ENCODE data around the gene CXCL12. TPM values are rescaled to one million over a fixed set of nuclear protein-coding genes. Genes with fewer than 3 reads are reported as not detected.

The CXCL12 gene
- total RNA-seq, 1 experiment from 2014 or later, result 0.47 TPM

DNA sequence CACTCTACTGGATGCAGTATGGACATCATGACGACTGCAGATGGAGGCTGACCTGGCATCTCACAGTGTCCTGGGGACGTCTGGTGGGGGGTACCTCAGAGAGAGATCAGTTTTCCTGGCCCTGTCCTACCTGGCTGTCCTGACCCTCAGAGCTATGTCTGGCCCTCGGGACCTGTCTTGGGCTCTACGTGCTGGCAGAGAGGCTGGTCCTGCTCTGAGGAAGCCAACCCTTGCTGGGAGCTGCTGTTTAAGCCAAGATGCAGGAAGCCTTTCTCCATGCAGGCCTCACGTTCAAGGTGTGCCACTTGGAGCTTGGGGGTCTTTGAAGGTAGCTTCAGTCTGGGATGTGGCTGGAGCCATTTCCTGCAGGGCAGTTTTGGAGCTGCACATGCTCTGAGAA lies 42.1 kb upstream of the CXCL12 start:
- Histone ChIP-seq H3K27me3 (ENCODE audit: insufficient read depth, low read length) (peaks cover 4% of the 10 kb centered on the region; the same call in 1 of the 2 replicates), H3K27ac (ENCODE audit: low read depth, low read length) (no peak overlapping the region), H3K4me2 (ENCODE audit: low read length) (no peak overlapping the region), H3K9ac (ENCODE audit: low read length) (no peak overlapping the region), H3K9me2 (ENCODE audit: insufficient read depth) (no peaks in the 10 kb centered on the region), H3K9me3 (ENCODE audit: control insufficient read depth in 1 of 2, insufficient read depth in 1 of 2, low read depth in 1 of 2, low read length in 2 of 2) (no peaks in the 10 kb centered on the region), H3K4me1 (ENCODE audit: control insufficient read depth in 1 of 2, insufficient read depth in 2 of 2, low read length in 2 of 2) (no peaks in the 10 kb centered on the region), H3K4me3 (replicated peaks in 1 of 2; ENCODE audit: low read depth in 1 of 2, low read length in 2 of 2) (no peak overlapping the region), H2AFZ (ENCODE audit: low read depth, low read length, poor library complexity, severe bottlenecking) (no peak overlapping the region), H4K20me1 (ENCODE audit: insufficient read depth) (no peaks in the 10 kb centered on the region), H3K79me2 (ENCODE audit: insufficient read depth, low read length) (no peaks in the 10 kb centered on the region), H3K36me3 (ENCODE audit: control insufficient read depth in 1 of 2, insufficient read depth in 2 of 2, low read length in 2 of 2) (no peaks in the 10 kb centered on the region)
- ATAC-seq (no peak), DNase-seq (ENCODE audit: low read depth, low spot score) (no peak)
- RAD21 ChIA-PET (ENCODE audit: low non-redundant PET in 1 of 2, low total read pairs in 2 of 2, uncharacterized antibody in 2 of 2, unreplicated experiment in 2 of 2), result no interaction called here
- POLR2A ChIA-PET, result no interaction called here
- TF ChIP-seq, protein P1, sequence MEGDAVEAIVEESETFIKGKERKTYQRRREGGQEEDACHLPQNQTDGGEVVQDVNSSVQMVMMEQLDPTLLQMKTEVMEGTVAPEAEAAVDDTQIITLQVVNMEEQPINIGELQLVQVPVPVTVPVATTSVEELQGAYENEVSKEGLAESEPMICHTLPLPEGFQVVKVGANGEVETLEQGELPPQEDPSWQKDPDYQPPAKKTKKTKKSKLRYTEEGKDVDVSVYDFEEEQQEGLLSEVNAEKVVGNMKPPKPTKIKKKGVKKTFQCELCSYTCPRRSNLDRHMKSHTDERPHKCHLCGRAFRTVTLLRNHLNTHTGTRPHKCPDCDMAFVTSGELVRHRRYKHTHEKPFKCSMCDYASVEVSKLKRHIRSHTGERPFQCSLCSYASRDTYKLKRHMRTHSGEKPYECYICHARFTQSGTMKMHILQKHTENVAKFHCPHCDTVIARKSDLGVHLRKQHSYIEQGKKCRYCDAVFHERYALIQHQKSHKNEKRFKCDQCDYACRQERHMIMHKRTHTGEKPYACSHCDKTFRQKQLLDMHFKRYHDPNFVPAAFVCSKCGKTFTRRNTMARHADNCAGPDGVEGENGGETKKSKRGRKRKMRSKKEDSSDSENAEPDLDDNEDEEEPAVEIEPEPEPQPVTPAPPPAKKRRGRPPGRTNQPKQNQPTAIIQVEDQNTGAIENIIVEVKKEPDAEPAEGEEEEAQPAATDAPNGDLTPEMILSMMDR (IDR thresholded peaks at IDR 0.05 in 2 of 3, conservative IDR thresholded peaks at IDR 0.05 in 1 of 3; ENCODE audit: borderline replicate concordance in 1 of 3, insufficient read depth in 1 of 3, low read depth in 2 of 3, low read length in 2 of 3), result no peak
- no peak for TF ChIP-seq SRF (IDR thresholded peaks at IDR 0.05; ENCODE audit: low read depth)
- CTCF ChIA-PET, result no interaction called here
- no TSS peak for BruUV-seq (replicated peaks)
- intact Hi-C loops (cut with micrococcal nuclease), result no loop called here

DNA sequence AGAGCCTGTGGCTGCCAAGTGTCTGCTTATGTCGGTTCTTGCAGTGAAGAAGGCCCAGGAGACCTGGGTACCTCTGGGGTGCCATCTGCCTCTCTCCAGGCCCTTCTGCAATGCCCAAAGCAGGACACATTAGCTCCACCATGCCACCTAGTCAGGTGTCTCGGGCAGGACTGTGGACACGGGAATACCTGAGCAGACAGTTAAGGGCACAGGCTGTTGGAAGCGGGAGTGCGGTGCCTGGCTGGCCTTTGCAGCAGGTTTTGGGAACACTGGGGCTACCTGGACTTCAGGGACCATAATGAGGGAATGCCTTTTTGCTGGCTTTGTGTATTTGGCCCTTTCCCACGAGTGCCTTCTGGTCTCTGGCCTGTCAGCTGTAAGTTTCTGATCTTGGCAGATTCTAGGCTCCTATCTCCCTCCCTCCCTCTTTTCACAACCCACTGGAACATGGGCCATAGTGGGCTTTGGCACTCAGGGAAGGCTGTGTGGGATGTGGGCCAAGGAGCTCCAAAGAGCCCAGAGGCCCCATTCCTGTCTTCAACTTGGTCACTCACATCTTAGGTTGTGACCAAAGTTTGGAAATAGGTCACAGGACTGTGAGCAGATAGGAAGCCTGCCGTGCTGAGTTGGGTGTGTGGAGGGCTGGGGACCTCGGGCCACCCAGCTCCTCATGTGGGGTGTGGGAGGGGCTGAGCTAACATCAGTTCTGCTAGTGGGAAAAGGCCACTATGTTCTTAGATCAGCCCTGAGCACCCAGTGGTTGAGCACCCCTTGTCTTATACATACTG lies 41.5 kb upstream of the CXCL12 start:
- Histone ChIP-seq H3K27ac (ENCODE audit: low read depth, low read length) (no peak overlapping the region), H4K20me1 (ENCODE audit: insufficient read depth) (no peaks in the 10 kb centered on the region), H3K9me3 (ENCODE audit: control insufficient read depth in 1 of 2, insufficient read depth in 1 of 2, low read depth in 1 of 2, low read length in 2 of 2) (no peaks in the 10 kb centered on the region), H3K36me3 (ENCODE audit: control insufficient read depth in 1 of 2, insufficient read depth in 2 of 2, low read length in 2 of 2) (no peaks in the 10 kb centered on the region), H3K79me2 (ENCODE audit: insufficient read depth, low read length) (no peaks in the 10 kb centered on the region), H3K4me1 (ENCODE audit: control insufficient read depth in 1 of 2, insufficient read depth in 2 of 2, low read length in 2 of 2) (no peaks in the 10 kb centered on the region), H3K27me3 (ENCODE audit: insufficient read depth, low read length) (peaks cover 5% of the 10 kb centered on the region; the same call in 1 of the 2 replicates), H3K9me2 (ENCODE audit: insufficient read depth) (no peaks in the 10 kb centered on the region), H3K4me2 (ENCODE audit: low read length) (no peak overlapping the region), H3K4me3 (replicated peaks in 1 of 2; ENCODE audit: low read depth in 1 of 2, low read length in 2 of 2) (no peak overlapping the region), H3K9ac (ENCODE audit: low read length) (no peak overlapping the region), H2AFZ (ENCODE audit: low read depth, low read length, poor library complexity, severe bottlenecking) (no peak overlapping the region)
- no TSS peak for BruUV-seq (replicated peaks)
- no peak for DNase-seq (ENCODE audit: low read depth, low spot score)
- CTCF ChIA-PET, result no interaction called here
- intact Hi-C loops (cut with micrococcal nuclease), result no loop called here
- RAD21 ChIA-PET (ENCODE audit: low non-redundant PET in 1 of 2, low total read pairs in 2 of 2, uncharacterized antibody in 2 of 2, unreplicated experiment in 2 of 2), result no interaction called here
- ATAC-seq, result no peak
- POLR2A ChIA-PET, result no interaction called here
- TF ChIP-seq POLR2A (IDR thresholded peaks at IDR 0.05; ENCODE audit: borderline replicate concordance, extremely low read depth, insufficient read depth, insufficient read length) (no peak), SIN3A (IDR thresholded peaks at IDR 0.05; ENCODE audit: low read depth) (no peak), SRF (IDR thresholded peaks at IDR 0.05; ENCODE audit: low read depth) (no peak), RAD21 (IDR thresholded peaks at IDR 0.05; ENCODE audit: low read depth) (no peak), ZNF274 (IDR thresholded peaks at IDR 0.05; ENCODE audit: low read depth, low read length) (no peak), POLR2AphosphoS5 (IDR thresholded peaks at IDR 0.05; ENCODE audit: low read depth, low read length) (no peak), YY1 (IDR thresholded peaks at IDR 0.05; ENCODE audit: extremely low read depth, insufficient replicate concordance, low read depth, low read length) (no peak)
- TF ChIP-seq, protein P2, sequence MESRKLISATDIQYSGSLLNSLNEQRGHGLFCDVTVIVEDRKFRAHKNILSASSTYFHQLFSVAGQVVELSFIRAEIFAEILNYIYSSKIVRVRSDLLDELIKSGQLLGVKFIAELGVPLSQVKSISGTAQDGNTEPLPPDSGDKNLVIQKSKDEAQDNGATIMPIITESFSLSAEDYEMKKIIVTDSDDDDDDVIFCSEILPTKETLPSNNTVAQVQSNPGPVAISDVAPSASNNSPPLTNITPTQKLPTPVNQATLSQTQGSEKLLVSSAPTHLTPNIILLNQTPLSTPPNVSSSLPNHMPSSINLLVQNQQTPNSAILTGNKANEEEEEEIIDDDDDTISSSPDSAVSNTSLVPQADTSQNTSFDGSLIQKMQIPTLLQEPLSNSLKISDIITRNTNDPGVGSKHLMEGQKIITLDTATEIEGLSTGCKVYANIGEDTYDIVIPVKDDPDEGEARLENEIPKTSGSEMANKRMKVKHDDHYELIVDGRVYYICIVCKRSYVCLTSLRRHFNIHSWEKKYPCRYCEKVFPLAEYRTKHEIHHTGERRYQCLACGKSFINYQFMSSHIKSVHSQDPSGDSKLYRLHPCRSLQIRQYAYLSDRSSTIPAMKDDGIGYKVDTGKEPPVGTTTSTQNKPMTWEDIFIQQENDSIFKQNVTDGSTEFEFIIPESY (IDR thresholded peaks at IDR 0.05; ENCODE audit: extremely low read depth, insufficient replicate concordance, low read length), result no peak
- TF ChIP-seq, protein P3, sequence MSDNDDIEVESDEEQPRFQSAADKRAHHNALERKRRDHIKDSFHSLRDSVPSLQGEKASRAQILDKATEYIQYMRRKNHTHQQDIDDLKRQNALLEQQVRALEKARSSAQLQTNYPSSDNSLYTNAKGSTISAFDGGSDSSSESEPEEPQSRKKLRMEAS (IDR thresholded peaks at IDR 0.05), result no peak
